AG09309 (cell line): ENCODE data around the gene LMOD1.

Source experiments
- DNase-seq: peaks from one replicate; pipeline ENCODE4 v3.0.0-alpha.2; 2010; ENCODE audit warnings: low read depth
- H3K4me3 ChIP-seq: 2 replicates; pipeline ENCODE4 v1.5.1; 2011; ENCODE audit warnings: mild to moderate bottlenecking, low read depth, low read length, moderate library complexity; ENCODE audit not compliant: control insufficient read depth
- CTCF ChIP-seq: IDR thresholded peaks from 2 replicates; pipeline ENCODE4 v1.5.1; 2011; ENCODE audit warnings: mild to moderate bottlenecking, low read depth, low read length, inconsistent platforms; ENCODE audit not compliant: insufficient read depth, control insufficient read depth; ENCODE audit errors: missing control alignments

LMOD1 gene

DNA sequence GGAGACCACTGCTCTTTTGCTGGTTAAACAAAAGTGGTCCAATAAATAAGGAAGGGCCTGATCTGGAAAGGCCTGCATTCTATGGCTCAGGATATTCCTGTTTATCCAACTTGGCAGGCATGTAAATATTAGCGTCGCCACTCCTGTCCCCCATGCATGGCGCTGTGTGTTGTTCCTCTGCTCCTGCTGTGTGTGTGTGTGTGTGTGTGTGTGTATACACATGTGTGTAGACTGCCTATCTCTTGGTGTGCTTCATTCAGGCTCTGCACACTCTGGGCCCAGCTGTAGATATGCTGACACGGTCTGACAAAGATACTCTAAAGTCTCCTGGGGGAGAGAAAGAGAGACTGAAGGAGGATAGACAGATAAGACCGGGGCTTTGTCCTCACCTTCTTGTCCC lies 6.8 kb downstream of the LMOD1 start:
- no peak overlapping the region for H3K4me3 ChIP-seq
- no peak for DNase-seq

DNA sequence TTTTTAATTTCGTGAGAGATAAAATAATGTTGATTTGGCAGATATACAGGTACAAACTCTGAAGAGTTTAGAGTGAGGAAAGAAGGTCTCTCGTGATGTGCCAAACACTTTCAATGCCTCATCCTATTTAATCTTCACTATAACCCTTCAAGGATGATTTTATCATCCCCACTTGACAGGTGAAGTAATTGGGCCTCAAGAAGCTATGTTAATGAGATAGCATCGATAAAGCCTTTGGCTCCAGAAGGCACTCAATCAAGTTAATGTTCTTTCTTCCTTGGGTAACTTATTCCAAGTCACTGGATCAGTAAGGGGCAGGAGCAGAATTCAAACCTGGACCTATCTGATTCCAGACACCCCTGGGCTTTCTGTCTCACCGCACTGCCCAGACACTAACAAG lies 7.2 kb downstream of the LMOD1 start:
- no peak for TF ChIP-seq CTCF
- DNase-seq: no peak
- H3K4me3 ChIP-seq: no peak overlapping the region

More for the DNA sequence above, 6.8 kb downstream of the LMOD1 start:
- TF ChIP-seq CTCF: no peak

DNA sequence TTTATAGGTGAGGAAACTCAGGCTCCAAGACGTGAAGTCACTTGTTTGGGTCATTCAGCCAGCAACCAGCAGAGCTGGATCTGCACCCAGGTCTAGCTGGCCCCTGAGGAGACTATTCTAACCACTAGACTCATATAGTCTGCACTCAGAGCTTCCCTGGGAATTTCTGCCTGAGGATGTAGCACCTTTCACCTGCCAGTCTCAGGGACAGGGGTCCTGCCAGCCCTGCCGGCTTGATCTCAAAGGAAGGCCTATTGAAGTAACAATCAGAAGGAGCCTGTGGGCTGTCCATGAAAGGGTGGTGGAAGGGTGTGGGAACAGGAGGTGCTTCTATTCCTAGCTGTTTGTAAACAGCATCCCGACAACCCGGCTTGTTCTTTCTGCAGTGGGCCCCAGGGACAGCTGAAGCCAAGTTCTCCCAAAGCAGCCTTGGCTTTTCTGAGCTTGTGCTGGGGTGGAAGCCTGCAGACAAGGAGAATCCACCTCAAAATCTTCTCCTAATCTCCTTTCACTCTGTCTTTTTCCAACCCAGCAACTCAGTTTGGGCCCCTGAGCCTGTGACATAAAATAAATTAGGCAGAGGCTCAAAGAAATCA lies 7.8 kb downstream of the LMOD1 start:
- no peak for DNase-seq
- no peak for TF ChIP-seq CTCF
- no peak overlapping the region for H3K4me3 ChIP-seq

GRCh38 chr1:201937624-201938213 lies 8.6 kb downstream of the LMOD1 start:
- peak; percentile 59 for DNase-seq

GRCh38 chr1:201933840-201934430 lies 12.4 kb downstream of the LMOD1 start:
- TF ChIP-seq CTCF: no peak
- no peak overlapping the region for H3K4me3 ChIP-seq
- DNase-seq: no peak

More at GRCh38 chr1:201937624-201938213, 8.6 kb downstream of the LMOD1 start:
- H3K4me3 ChIP-seq: no peak overlapping the region
- no peak for TF ChIP-seq CTCF

DNA sequence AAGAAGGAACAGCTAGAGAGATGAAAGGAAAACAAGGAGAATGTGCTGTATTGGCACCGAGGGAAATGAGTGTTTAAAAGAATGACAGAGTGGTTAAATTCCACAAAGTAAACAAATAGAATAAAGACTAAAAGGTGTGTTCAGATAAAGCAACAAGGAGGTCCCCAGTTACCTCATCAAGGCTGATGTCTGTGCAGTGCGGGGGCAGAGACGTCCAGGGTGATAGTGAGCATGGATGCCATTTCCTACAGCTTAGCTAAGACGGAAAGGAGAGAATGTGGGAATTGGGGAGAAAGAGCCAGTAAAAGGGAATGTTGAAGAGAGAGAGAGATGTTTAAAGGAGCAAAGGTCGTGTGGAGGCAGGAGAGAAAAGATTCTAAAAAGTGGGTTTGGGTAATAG lies 15.5 kb downstream of the LMOD1 start:
- no peak overlapping the region for H3K4me3 ChIP-seq
- DNase-seq: no peak
- TF ChIP-seq CTCF: no peak

DNA sequence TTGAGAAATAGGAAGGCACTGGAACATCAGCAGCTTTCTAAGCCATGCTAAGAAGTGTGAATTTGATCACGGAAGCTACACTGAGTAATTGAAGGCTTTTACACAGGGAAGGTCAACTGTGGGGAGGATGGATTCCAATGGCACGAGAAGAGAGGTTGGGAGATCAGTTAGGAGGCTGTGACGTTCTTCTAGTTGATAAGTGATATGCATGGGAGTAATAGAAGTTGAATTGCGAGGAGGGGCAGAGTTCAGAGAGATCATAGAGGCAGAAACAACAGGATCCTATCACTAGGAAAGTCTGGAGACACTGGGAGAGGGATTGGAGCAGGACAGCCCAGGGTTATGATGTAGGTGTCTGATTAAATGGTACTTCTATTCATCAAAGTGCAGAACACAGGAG lies 16.2 kb downstream of the LMOD1 start:
- TF ChIP-seq CTCF: no peak
- DNase-seq: no peak
- no peak overlapping the region for H3K4me3 ChIP-seq
